NCI-H345 treated with DMSO at 0.1 percent for 48 hours (cell line): ENCODE measurements around the gene CHCHD6.
A peak's percentile ranks its signal among the peaks of the same experiment; 100 is the strongest.

Experiments
- DNase-seq: peaks from one replicate; lab custom pipeline; 2025; ENCODE audit not compliant: unreplicated experiment; lab: John Stamatoyannopoulos, UW

CHCHD6 gene

GRCh38 chr3:126956866-126957650, 253.0 kb downstream of the CHCHD6 start:
- DNase-seq, result no peak

DNA sequence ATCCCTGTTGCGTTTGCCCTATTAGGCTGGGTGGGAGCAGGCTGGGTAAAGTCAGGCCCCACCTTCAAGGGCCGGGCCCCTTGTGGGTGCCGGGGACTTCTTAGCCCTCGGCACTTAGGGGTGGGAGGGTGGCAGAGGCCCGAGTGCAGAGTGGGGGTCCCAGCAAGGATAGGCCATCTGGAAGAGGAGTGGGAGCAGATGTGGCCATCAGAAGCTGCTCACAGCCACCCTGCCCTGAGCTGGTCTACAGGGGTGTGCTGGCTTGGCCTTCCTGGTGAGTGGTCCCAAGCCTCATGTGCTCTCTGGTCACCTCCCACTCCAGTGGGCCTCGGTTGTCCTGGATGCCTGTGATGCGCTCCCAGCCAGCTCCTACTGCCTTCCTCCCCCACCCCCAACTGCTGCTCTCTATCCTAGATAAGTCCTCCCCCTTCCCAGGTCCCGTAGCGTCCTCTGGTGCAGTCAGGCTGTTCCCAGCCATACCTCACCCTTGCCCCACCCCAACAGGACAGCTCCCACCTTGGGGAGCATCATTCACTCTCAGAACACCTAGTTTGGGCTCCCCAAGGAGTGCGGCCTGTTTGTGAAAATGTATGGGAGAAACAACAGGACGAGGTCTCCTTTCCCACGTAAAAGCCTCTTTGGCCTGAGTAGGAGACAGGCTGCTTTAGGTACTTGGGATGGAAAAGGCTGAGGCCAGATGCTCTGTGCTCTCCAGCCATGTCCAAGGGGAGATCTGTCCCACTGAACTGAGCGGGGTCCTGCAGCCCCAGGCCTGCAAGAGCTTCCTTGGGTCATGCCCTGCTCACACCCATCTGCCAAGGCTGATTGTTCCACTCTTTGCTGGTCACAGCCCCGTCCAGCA, 254.0 kb downstream of the CHCHD6 start:
- no peak for DNase-seq

DNA sequence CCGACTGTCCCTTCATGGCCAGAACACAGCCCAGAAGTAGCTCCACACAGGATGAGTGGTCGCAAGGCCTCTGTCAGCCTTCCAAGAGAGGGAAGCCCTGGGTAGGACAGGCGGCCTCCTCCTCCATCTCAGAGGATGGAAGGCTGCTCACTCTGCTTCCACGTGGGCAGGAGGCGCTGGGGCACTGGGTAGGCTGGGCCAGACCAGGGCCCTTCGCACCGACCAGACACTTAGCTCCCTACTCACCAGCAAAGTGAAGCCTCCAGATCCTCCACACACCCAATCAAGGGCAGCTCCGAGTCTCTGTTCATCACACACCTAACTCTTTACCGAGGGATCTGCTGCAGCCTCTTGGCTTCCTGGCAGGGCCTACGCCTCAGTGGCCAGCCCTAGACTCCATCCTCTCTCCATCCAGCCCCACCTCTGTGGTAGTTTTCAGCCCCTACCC, 254.6 kb downstream of the CHCHD6 start:
- no peak for DNase-seq

GRCh38 chr3:126959136-126959920, 255.3 kb downstream of the CHCHD6 start:
- DNase-seq, result no peak

GRCh38 chr3:126959921-126960603, 256.0 kb downstream of the CHCHD6 start:
- DNase-seq, result peak; percentile 19

GRCh38 chr3:126960604-126960995, 256.6 kb downstream of the CHCHD6 start:
- DNase-seq, result no peak

DNA sequence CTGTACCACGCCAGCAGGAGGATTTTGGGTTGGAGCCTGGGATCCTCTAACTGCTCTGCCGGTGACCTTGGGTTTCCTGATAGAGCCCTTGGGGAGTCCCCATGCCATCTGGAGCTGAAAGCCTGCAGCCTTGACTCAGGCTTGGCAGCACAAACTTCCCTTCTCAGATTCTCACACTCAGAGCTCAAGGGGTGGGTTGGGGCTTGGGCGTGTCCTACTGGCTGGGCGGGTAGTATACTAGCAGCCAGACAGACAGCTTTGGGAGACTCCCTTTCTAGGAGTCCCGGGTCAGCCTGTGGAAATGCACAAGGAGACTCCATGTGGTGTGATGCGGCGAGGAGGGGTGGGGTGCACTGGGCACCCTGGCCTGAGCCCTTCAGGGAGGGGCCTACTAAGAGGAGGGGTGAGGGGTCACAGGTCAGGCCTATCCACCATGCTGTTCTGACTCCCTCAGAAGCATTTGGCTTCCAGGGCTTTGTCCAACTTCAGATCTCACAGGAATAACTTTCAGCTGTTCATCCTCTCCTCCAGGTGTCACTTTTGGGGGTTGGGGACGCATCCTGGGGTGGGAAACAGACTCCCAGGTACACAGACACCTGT, 257.3 kb downstream of the CHCHD6 start:
- DNase-seq, result no peak

DNA sequence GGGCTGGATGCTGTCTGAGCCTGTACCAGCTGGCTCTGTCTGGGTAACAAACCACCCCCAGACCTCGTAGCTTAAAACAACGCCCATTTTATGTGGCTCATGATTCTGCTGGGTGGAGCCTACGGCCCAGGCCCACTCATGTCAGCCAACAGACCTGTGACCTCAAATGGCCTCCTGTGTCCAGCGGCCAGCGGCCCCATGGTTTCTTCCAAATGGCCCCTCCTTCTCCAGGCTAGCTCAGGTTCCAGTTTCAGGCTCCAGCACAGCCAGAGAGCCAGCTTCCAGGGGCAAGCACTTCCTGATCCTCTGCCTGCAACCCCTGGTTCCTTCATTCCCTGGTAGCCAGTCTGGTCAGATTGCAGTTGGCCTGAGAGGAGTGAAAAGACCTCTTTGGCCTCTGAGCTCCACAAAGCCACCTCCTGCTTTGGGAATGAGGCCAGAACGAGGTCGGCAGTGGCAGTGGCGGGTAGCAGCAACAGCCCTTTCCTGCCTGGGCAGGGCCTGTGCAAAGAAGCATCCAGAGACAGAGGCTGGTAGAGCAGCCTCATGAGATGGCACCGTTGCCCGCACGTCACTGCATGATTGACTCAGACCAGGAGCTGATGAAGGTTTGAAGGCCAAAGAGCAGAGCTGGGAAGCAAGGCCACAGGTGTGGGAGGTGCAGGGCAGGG, 257.9 kb downstream of the CHCHD6 start:
- no peak for DNase-seq

GRCh38 chr3:126962756-126963155, 258.7 kb downstream of the CHCHD6 start:
- no peak for DNase-seq

- no peak for DNase-seq
Observed at GRCh38 chr3:126963261-126964190, 259.5 kb downstream of the CHCHD6 start.

DNA sequence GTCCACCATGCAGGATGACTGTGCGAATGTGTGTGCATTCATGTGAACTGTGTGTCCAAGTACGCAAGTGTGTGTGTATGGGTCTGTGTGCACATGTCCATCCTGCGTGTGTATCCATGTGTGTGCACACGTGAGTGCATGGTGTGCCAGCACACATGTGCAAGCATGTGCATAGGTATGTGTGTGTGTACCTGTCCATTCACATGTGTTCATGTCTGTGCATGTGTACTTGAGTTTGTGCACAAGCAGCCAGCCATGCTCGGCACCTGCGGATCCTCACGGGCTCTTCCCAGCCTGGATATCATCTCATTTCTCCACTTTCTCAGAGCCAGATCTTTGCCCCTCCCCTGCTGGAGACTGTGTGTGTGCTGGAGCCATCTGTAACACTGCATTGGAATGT, 260.2 kb downstream of the CHCHD6 start:
- DNase-seq, result no peak

- DNase-seq, result no peak
Observed at GRCh38 chr3:126964950-126965349, 260.9 kb downstream of the CHCHD6 start.

GRCh38 chr3:126965526-126966080, 261.6 kb downstream of the CHCHD6 start:
- no peak for DNase-seq

- DNase-seq, result no peak
Observed at GRCh38 chr3:126967386-126967785, 263.3 kb downstream of the CHCHD6 start.

GRCh38 chr3:126968391-126969390, 264.7 kb downstream of the CHCHD6 start:
- DNase-seq, result no peak

GRCh38 chr3:126969586-126969985, 265.5 kb downstream of the CHCHD6 start:
- no peak for DNase-seq

GRCh38 chr3:126970101-126970500, 266.1 kb downstream of the CHCHD6 start:
- no peak for DNase-seq
